Adrenal gland (tissue), 12 donors: Measurements from ENCODE around the gene UMPS. TPM values are rescaled to one million over a fixed set of nuclear protein-coding genes. Genes with fewer than 3 reads are reported as not detected.

ENCODE experiments used
- DNase-seq, 7 donors: peaks; one replicate each; pipeline ENCODE4 v3.0.0-alpha.2; 2019 to 2020
- H3K27ac ChIP-seq, 5 donors: fragments of 200-600 bp; sonication (generic) in 4 of 5; 1 replicate in 3 of 5; 2 replicates in 2 of 5; pipeline versions ENCODE4 v1.5.1 to v1.8.0; 2016 to 2020; ENCODE audit warnings: mild to moderate bottlenecking in 1 of 5
- H3K27me3 ChIP-seq: fragments of 200-600 bp; 2 replicates; pipeline ENCODE4 v1.8.0; 2021
- H3K36me3 ChIP-seq, 2 donors: fragments of 200-600 bp; replicated peaks in 1 of 2; 1 replicate in 1 of 2; 2 replicates in 1 of 2; pipeline versions ENCODE4 v1.5.1 to v1.8.0; 2018 to 2022
- H3K4me1 ChIP-seq, 2 donors: fragments of 200-600 bp; replicated peaks in 1 of 2; 1 replicate in 1 of 2; 2 replicates in 1 of 2; pipeline versions ENCODE4 v1.5.1 to v1.8.0; 2018 to 2021
- H3K4me3 ChIP-seq, 4 donors: fragments of 200-600 bp; sonication (generic) in 3 of 4; one replicate each; pipeline ENCODE4 v1.5.1; 2016 to 2018
- H3K9me3 ChIP-seq, 3 donors: fragments of 200-600 bp; sonication (generic) in 1 of 3; replicated peaks in 1 of 3; 1 replicate in 2 of 3; 2 replicates in 1 of 3; pipeline versions ENCODE4 v1.5.1 to v1.8.0; 2016 to 2021
- POLR2A ChIP-seq, 2 donors: fragments of 450-650 bp; IDR thresholded peaks; one replicate each; pipeline ENCODE4 v1.6.1; 2017; ENCODE audit warnings: antibody characterized with exemption in 2 of 2, mild to moderate bottlenecking in 2 of 2, moderate library complexity in 1 of 2
- WGBS, 4 donors: extraction: QIAGEN DNeasy Blood & Tissue Kit in 2 of 4; methylation state at CpG; one replicate each; pipeline versions ENCODE4 v1.1.5 to v1.1.7; 2013 to 2017; 5-methylcytosine and 5-hydroxymethylcytosine counted together
- intact Hi-C, 2 donors: fragments of 100-400 bp; cut with DNase I; formaldehyde crosslinking; loops; one replicate each; pipeline versions ENCODE4 v1.14.1 to v1.15.0; 2022 to 2023
- polyA plus RNA-seq, 3 donors: library from polyadenylated mRNA; stranded (reverse); fragments of 200-250 nt in 2 of 3; fragments of 350-450 nt in 1 of 3; fragmentation: Illumina TruSeq in 1 of 3; extraction: RNeasy Lipid Tissue Mini Kit (QIAGEN cat#74804) in 1 of 3; gene quantifications; one replicate each; pipeline ENCODE4 v1.2.3, GENCODE V29; 2013 to 2014
- total RNA-seq, 9 donors: library from RNA; depleted of rRNA in 4 of 9; stranded (reverse); fragments of >200 nt in 4 of 9; fragments of 120-200 nt in 1 of 9; fragmentation: NEBNext Ultra II Directional in 1 of 9; extraction: Animal tissue kit (Norgen Biotek cat#: 25700) in 1 of 9; gene quantifications; one replicate each; pipeline versions ENCODE4 v1.1.0 to v1.2.4, GENCODE V29; 2013 to 2023
- TF ChIP-seq, protein P1 (sequence below), 6 experiments: fragments of 450-650 bp in 4 of 6; fragments of 200-600 bp in 2 of 6; sonication (generic) in 1 of 6; IDR thresholded peaks; 1 replicate in 5 of 6; 2 replicates in 1 of 6; pipeline versions ENCODE4 v1.5.1 to v1.8.0; 2016 to 2021; ENCODE audit warnings: antibody characterized with exemption in 6 of 6, mild to moderate bottlenecking in 2 of 6, moderate library complexity in 1 of 6
- donor health status: healthy with polysubstance abuse.
- donor health status: Bipolar disorder and iron deficiency.
- donor health status: DM: yes; HTN: yes; CAD: no.
- donor health status: DM: no; HTN: no; CAD: no.
- donor health status: DM: no; HTN: no; CAD: no.
- donor health status: DM: yes; HTN: yes; CAD: no.

Gene UMPS
- total and polyA plus RNA-seq, 12 donors = 8.8 to 45.9 (median 26.8) TPM

DNA sequence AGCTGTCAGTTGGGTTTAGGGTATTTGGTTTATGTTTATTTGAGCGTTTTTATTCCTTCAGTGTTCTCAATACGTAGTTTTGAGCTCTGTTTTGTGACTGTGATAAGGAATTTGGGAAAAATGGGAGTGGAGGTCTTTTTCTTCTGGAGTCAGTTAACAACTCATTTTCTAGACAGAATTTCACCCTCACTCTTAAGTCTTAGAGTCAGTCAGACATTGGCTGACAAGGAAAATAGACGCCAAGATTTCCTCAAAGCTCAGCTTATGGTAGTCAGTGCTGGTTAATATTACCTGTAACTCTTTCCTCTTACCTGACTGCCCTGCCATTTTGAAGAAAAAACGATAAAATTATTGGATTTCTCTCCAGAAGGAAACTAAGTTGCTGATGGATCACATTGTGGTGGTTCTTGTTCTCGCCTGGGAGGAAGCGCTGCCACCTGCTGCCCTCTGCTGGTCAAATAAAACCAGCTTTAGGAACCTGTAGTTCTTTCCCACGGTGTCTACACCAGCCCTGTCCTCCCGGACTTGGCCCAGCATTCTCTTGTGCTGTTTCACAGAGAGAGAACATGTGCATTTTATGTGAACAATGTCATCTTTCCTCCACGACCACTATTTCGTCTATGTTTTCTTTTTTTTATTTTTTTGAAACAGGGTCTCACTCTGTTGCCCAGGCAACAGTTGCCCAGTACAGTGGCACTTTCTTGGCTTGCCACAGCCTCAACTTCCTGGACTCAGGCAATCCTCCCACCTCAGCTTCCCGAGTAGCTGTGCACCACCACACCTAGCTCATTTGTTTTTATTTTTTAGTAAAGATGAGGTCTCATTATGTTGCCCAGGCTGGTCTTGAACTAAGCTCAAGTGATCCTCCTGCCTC lies 41.4 kb upstream of the UMPS start:
- H3K36me3 ChIP-seq = no peaks in the 10 kb centered on the region
- WGBS, 4 donors = 16 to 21% (median 18%) methylated on average over 11 of the region's 11 CpGs
- H3K4me3 ChIP-seq = no peak overlapping the region
- DNase-seq = peak; percentile 80 to 94 (median 84)
- H3K9me3 ChIP-seq = no peaks in the 10 kb centered on the region
- no peak overlapping the region for H3K27ac ChIP-seq
- peaks cover 0 to 5% of the 10 kb centered on the region in 2 donors for H3K4me1 ChIP-seq
- TF ChIP-seq, protein P1, sequence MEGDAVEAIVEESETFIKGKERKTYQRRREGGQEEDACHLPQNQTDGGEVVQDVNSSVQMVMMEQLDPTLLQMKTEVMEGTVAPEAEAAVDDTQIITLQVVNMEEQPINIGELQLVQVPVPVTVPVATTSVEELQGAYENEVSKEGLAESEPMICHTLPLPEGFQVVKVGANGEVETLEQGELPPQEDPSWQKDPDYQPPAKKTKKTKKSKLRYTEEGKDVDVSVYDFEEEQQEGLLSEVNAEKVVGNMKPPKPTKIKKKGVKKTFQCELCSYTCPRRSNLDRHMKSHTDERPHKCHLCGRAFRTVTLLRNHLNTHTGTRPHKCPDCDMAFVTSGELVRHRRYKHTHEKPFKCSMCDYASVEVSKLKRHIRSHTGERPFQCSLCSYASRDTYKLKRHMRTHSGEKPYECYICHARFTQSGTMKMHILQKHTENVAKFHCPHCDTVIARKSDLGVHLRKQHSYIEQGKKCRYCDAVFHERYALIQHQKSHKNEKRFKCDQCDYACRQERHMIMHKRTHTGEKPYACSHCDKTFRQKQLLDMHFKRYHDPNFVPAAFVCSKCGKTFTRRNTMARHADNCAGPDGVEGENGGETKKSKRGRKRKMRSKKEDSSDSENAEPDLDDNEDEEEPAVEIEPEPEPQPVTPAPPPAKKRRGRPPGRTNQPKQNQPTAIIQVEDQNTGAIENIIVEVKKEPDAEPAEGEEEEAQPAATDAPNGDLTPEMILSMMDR (IDR thresholded peaks at IDR 0.05) = peak; percentile 70 to 93 (median 85)
- TF ChIP-seq POLR2A (IDR thresholded peaks at IDR 0.05) = no peak
- H3K27me3 ChIP-seq = no peaks in the 10 kb centered on the region
- intact Hi-C loops = loop anchor here in 1 of 2 donors (5.0 kb wide), 1 partner anchor 122 kb away; no protein-coding TSS in a partner anchor

DNA sequence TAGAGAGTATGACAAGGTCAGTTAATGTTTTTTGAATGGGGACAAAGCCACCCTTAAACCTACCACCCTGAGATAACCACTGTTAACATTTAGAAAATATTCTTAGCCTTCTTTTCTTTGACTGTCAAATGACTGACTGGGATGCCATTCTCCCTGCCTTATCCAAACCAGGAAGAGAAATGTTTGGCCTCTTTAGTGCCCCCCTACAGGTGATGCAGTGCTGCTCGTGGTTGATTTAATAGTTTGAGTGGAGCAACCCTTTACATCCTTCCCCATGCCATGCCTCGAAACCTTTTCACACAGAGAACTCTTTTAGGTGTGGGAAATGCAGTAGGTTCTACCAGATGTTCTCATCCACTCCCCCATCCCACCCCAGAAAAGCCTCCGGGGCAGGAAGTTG lies 38.7 kb upstream of the UMPS start:
- Histone ChIP-seq H3K27me3 (no peaks in the 10 kb centered on the region), H3K9me3 (no peaks in the 10 kb centered on the region), H3K4me3 (no peak overlapping the region), H3K4me1 (peaks cover 0 to 5% of the 10 kb centered on the region in 2 donors), H3K27ac (no peak overlapping the region), H3K36me3 (no peaks in the 10 kb centered on the region)
- 65 to 80% (median 70%) methylated on average over 3 of the region's 3 CpGs for WGBS, 4 donors
- intact Hi-C loops = loop anchor here in 1 of 2 donors (5.0 kb wide), 1 partner anchor 124 kb away; no protein-coding TSS in a partner anchor
- no peak for DNase-seq
- no peak for TF ChIP-seq POLR2A (IDR thresholded peaks at IDR 0.05)
- TF ChIP-seq, protein P1 (IDR thresholded peaks at IDR 0.05) = no peak

DNA sequence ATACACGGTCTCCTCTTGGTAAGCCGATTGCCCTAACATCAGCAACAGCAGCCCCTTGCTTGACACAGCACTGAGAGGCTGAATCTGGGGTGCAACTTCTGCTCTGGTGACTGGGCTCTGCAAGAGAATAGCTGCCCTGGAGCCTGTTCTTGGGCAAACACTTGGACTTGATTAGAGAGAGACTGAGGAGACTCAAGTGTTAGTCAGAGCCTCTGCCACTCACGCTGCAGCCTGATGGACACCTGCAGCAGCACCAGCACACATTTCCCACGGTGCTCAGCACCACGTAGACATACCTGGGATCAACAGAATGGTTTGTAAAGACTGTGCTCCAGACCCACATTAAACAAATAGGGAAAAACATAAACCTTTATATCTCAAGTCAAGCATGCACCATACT lies 35.8 kb upstream of the UMPS start:
- Histone ChIP-seq H3K27ac (no peak overlapping the region), H3K36me3 (no peaks in the 10 kb centered on the region), H3K9me3 (no peaks in the 10 kb centered on the region), H3K27me3 (no peaks in the 10 kb centered on the region), H3K4me3 (no peak overlapping the region), H3K4me1 (peaks cover 0 to 1% of the 10 kb centered on the region in 2 donors)
- no peak for DNase-seq
- intact Hi-C loops = loop anchor here in 1 of 2 donors (5.0 kb wide), 1 partner anchor 127 kb away; no protein-coding TSS in a partner anchor
- no peak for TF ChIP-seq POLR2A (IDR thresholded peaks at IDR 0.05)
- TF ChIP-seq, protein P1 (IDR thresholded peaks at IDR 0.05) = no peak
- WGBS, 4 donors = 60 to 82% (median 73%) methylated on average over 3 to 5 of the region's 5 CpGs

DNA sequence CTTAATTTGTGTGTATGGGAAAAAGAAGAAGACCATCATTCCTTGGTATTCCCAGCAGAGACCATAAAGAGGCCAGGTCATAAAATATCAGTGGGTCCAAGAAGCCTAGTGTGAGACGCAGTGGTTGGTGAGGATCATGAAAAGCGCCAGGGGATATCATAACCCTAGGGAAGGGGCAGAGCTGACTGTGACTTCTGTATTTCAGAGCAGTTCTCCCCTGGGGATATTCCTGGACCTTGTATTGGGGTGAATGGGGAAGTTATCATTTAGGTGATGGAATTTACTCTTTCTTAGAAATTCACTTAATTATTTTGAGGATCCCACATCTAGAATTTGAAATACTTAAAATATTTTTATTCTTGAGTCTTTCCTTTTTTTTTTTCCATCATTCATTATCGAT lies 34.9 kb upstream of the UMPS start:
- TF ChIP-seq POLR2A (IDR thresholded peaks at IDR 0.05) = no peak
- TF ChIP-seq, protein P1 (IDR thresholded peaks at IDR 0.05) = no peak
- 92 to 97% (median 96%) methylated on average over 3 of the region's 3 CpGs for WGBS, 4 donors
- intact Hi-C loops = no loop called here

More for the DNA sequence above, 34.9 kb upstream of the UMPS start:
- H3K27me3 ChIP-seq = no peaks in the 10 kb centered on the region
- no peak overlapping the region for H3K4me3 ChIP-seq
- H3K36me3 ChIP-seq = no peaks in the 10 kb centered on the region
- DNase-seq = no peak
- H3K27ac ChIP-seq = no peak overlapping the region
- no peaks in the 10 kb centered on the region for H3K9me3 ChIP-seq
- H3K4me1 ChIP-seq = peaks cover 6 to 7% of the 10 kb centered on the region in 2 donors
